ENCODE results near the gene TFAM. TPM values are rescaled to one million over a fixed set of nuclear protein-coding genes. Genes with fewer than 3 reads are reported as not detected.

The TFAM gene
- total and polyA plus RNA-seq, 4 donors = 12.5 to 22.9 (median 18.4) TPM

GRCh38 chr10:58404001-58404400 is 18.8 kb downstream of the TFAM start:
- Histone ChIP-seq H3K27me3 (ENCODE audit: control insufficient read depth in 4 of 4, insufficient read depth in 4 of 4, low read length in 3 of 4) (no peaks in the 10 kb centered on the region), H3K4me3 (ENCODE audit: low read depth in 1 of 3, low read length in 3 of 3) (no peak overlapping the region), H3K4me1 (ENCODE audit: control insufficient read depth in 4 of 4, insufficient read depth in 4 of 4, low read length in 3 of 4) (no peaks in the 10 kb centered on the region), H3K9me3 (ENCODE audit: control insufficient read depth in 4 of 4, low read length in 3 of 4) (no peaks in the 10 kb centered on the region), H3K9ac (ENCODE audit: low read depth in 1 of 2, low read length in 2 of 2) (no peak overlapping the region), H3K36me3 (ENCODE audit: control insufficient read depth in 4 of 4, insufficient read depth in 3 of 4, low read depth in 1 of 4, low read length in 3 of 4) (no peaks in the 10 kb centered on the region), H3K27ac (ENCODE audit: low read depth in 1 of 2, low read length in 2 of 2) (no peak overlapping the region)
- DNase-seq (ENCODE audit: low spot score) = no peak
- TF ChIP-seq REST (IDR thresholded peaks at IDR 0.05) (no peak), CTCF (IDR thresholded peaks at IDR 0.05; ENCODE audit: low read depth, low read length, missing input control) (no peak), HNF4A (conservative IDR thresholded peaks at IDR 0.05) (no peak), SP1 (IDR thresholded peaks at IDR 0.05) (no peak), TAF1 (conservative IDR thresholded peaks at IDR 0.05) (no peak), HNF4G (IDR thresholded peaks at IDR 0.05) (no peak), GABPA (IDR thresholded peaks at IDR 0.05 in 1 of 2, conservative IDR thresholded peaks at IDR 0.05 in 1 of 2) (no peak), RXRA (IDR thresholded peaks at IDR 0.05) (no peak), MAX (IDR thresholded peaks at IDR 0.05) (no peak), ZBTB33 (IDR thresholded peaks at IDR 0.05) (no peak), EGR1 (IDR thresholded peaks at IDR 0.05; ENCODE audit: low read depth in 2 of 2) (no peak), FOXA2 (IDR thresholded peaks at IDR 0.05) (no peak), ATF3 (IDR thresholded peaks at IDR 0.05) (no peak)
- WGBS = 97% methylated on average over 2 of the region's 2 CpGs

GRCh38 chr10:58409956-58410610 is 24.9 kb downstream of the TFAM start:
- no peak for DNase-seq (ENCODE audit: low spot score)
- Histone ChIP-seq H3K27me3 (ENCODE audit: control insufficient read depth in 4 of 4, insufficient read depth in 4 of 4, low read length in 3 of 4) (no peaks in the 10 kb centered on the region), H3K4me1 (ENCODE audit: control insufficient read depth in 4 of 4, insufficient read depth in 4 of 4, low read length in 3 of 4) (peaks cover 0 to 5% (median 0%) of the 10 kb centered on the region in 4 donors), H3K4me3 (ENCODE audit: low read depth in 1 of 3, low read length in 3 of 3) (no peak overlapping the region), H3K27ac (ENCODE audit: low read depth in 1 of 2, low read length in 2 of 2) (no peak overlapping the region), H3K9me3 (ENCODE audit: control insufficient read depth in 4 of 4, low read length in 3 of 4) (no peaks in the 10 kb centered on the region), H3K9ac (ENCODE audit: low read depth in 1 of 2, low read length in 2 of 2) (no peak overlapping the region), H3K36me3 (ENCODE audit: control insufficient read depth in 4 of 4, insufficient read depth in 3 of 4, low read depth in 1 of 4, low read length in 3 of 4) (no peaks in the 10 kb centered on the region)
- 70% methylated on average over 4 of the region's 4 CpGs for WGBS
- TF ChIP-seq EGR1 (IDR thresholded peaks at IDR 0.05; ENCODE audit: low read depth in 2 of 2) (no peak), JUND (IDR thresholded peaks at IDR 0.05) (no peak), NR2F2 (IDR thresholded peaks at IDR 0.05) (no peak)

All from liver (tissue), 9 donors.